ENCODE results near the gene OR5A1. TPM values are rescaled to one million over a fixed set of nuclear protein-coding genes. Genes with fewer than 3 reads are reported as not detected.

The OR5A1 gene
- total and polyA plus RNA-seq, 2 donors (not counting 3 experiments of a cell fraction or from before 2014, with no cell fraction given) = not detected

DNA sequence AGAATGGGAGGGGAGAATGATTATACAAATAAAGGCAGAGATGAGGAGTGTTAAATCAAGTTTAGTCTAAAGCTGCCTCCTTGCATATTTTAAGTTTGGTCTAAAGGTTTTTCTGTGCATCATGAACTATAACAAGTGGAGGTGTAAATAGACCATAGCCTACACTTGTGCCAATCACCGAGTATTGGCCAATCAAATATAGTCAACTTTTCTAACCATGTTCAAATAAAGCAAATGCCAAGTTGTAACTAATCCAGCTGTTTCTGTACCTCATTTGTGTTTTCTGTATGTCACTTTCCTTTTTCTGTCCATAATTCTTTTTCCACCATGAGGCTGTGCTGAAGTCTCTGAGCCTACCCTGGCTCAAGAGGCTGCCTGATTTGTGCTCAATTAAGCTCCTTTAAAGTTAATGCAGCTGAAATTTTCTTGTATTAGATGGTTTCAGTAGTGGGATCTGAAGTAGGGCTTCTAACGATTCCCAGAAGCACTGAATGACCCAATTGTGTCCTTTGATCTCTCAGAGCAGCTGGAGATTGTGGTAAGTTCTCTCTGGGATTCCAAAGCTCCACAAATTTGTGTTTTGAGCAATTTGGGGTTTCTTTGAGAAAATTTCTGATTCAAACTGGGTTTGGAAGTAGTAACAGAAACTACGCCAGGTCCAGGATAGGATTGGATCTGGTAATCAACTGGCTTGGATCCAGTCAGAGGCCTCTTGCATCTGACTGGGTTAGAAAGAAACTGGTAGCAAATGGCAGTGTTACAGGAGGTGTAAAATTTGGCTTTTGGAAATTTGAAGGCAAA, 35.6 kb upstream of the OR5A1 start:
- FAIRE-seq = no peak
- POLR2A ChIA-PET = no interaction called here
- intact Hi-C loops (cut with micrococcal nuclease) = no loop called here

More for the DNA sequence above, 35.6 kb upstream of the OR5A1 start:
- Histone ChIP-seq H3K4me2 (ENCODE audit: insufficient read depth, low read length) (no peak overlapping the region), H3K36me3 (ENCODE audit: control insufficient read depth in 2 of 2, extremely low read depth in 1 of 2, insufficient read depth in 2 of 2, low read length in 2 of 2) (no peaks in the 10 kb centered on the region), H3K9me3 (replicated peaks; ENCODE audit: control insufficient read depth, insufficient read depth, low read length) (no peaks in the 10 kb centered on the region), H4K20me1 (replicated peaks; ENCODE audit: control insufficient read depth, extremely low read depth, insufficient read depth, low read length) (no peaks in the 10 kb centered on the region), H3K27ac (ENCODE audit: insufficient read depth, low read depth, low read length) (no peak overlapping the region), H3K4me3 (replicated peaks in 1 of 3; ENCODE audit: insufficient read depth in 1 of 3, low read depth in 1 of 3, low read length in 3 of 3) (no peak overlapping the region), H3K9ac (replicated peaks; ENCODE audit: extremely low read depth, insufficient read depth, low read length) (no peak overlapping the region), H3K9me1 (replicated peaks; ENCODE audit: control insufficient read depth, extremely low read depth, insufficient read depth, low read length) (no peaks in the 10 kb centered on the region), H3K4me1 (ENCODE audit: control insufficient read depth, extremely low read depth, insufficient read depth, low read length) (no peaks in the 10 kb centered on the region), H3K27me3 (ENCODE audit: control insufficient read depth in 2 of 2, insufficient read depth in 2 of 2, low read length in 2 of 2) (no peaks in the 10 kb centered on the region), H2AFZ (ENCODE audit: low read depth, low read length) (no peak overlapping the region), H3K79me2 (ENCODE audit: control insufficient read depth, insufficient read depth, low read length) (no peaks in the 10 kb centered on the region)
- no peak for DNase-seq (ENCODE audit: low read depth, low spot score)
- no TSS peak for BruUV-seq (replicated peaks)
- TF ChIP-seq GATA2 (IDR thresholded peaks at IDR 0.05; ENCODE audit: insufficient read depth, insufficient read length, low read depth, low read length) (no peak), EZH2 (IDR thresholded peaks at IDR 0.05; ENCODE audit: borderline replicate concordance, low read depth, low read length, severe bottlenecking) (no peak), FOS (IDR thresholded peaks at IDR 0.05; ENCODE audit: borderline replicate concordance, insufficient read depth, low read length) (no peak), POLR2AphosphoS5 (IDR thresholded peaks at IDR 0.05; ENCODE audit: insufficient read depth, low read depth, low read length) (no peak), MAX (IDR thresholded peaks at IDR 0.05; ENCODE audit: insufficient read depth, insufficient read length) (no peak), POLR2A (IDR thresholded peaks at IDR 0.05; ENCODE audit: low read depth, low read length) (no peak), MYC (IDR thresholded peaks at IDR 0.05; ENCODE audit: low read depth, low read length) (no peak), JUN (IDR thresholded peaks at IDR 0.05; ENCODE audit: borderline replicate concordance, insufficient read depth, insufficient read length, low read depth) (no peak)
- TF ChIP-seq, protein P1, sequence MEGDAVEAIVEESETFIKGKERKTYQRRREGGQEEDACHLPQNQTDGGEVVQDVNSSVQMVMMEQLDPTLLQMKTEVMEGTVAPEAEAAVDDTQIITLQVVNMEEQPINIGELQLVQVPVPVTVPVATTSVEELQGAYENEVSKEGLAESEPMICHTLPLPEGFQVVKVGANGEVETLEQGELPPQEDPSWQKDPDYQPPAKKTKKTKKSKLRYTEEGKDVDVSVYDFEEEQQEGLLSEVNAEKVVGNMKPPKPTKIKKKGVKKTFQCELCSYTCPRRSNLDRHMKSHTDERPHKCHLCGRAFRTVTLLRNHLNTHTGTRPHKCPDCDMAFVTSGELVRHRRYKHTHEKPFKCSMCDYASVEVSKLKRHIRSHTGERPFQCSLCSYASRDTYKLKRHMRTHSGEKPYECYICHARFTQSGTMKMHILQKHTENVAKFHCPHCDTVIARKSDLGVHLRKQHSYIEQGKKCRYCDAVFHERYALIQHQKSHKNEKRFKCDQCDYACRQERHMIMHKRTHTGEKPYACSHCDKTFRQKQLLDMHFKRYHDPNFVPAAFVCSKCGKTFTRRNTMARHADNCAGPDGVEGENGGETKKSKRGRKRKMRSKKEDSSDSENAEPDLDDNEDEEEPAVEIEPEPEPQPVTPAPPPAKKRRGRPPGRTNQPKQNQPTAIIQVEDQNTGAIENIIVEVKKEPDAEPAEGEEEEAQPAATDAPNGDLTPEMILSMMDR (IDR thresholded peaks at IDR 0.05; ENCODE audit: extremely low read depth in 1 of 2, insufficient read depth in 1 of 2, low read depth in 1 of 2, low read length in 2 of 2) = no peak
- dilution Hi-C loops (cut with MboI; ENCODE audit: extremely low pct_ligation_motif_present, low sequenced_read_pairs) = no loop called here
- CTCF ChIA-PET = interaction anchor here (1.2 kb wide), 1 partner anchor 13 kb away, joined by 3 read pairs; no protein-coding TSS in a partner anchor

All from endothelial cell of umbilical vein (primary cell).